Panc1 (cell line): Measurements from ENCODE around the gene TOR1A.

Experiments used
- TCF7L2 ChIP-seq: IDR thresholded peaks from 2 replicates; pipeline ENCODE4 v1.6.1; 2011; ENCODE audit warnings: mild to moderate bottlenecking, low read depth, low read length, inconsistent platforms
- TF ChIP-seq, protein P1 (sequence below): fragments of 450-650 bp; IDR thresholded peaks from 2 replicates; pipeline ENCODE4 v1.5.1; 2017; ENCODE audit warnings: mild to moderate bottlenecking

DNA sequence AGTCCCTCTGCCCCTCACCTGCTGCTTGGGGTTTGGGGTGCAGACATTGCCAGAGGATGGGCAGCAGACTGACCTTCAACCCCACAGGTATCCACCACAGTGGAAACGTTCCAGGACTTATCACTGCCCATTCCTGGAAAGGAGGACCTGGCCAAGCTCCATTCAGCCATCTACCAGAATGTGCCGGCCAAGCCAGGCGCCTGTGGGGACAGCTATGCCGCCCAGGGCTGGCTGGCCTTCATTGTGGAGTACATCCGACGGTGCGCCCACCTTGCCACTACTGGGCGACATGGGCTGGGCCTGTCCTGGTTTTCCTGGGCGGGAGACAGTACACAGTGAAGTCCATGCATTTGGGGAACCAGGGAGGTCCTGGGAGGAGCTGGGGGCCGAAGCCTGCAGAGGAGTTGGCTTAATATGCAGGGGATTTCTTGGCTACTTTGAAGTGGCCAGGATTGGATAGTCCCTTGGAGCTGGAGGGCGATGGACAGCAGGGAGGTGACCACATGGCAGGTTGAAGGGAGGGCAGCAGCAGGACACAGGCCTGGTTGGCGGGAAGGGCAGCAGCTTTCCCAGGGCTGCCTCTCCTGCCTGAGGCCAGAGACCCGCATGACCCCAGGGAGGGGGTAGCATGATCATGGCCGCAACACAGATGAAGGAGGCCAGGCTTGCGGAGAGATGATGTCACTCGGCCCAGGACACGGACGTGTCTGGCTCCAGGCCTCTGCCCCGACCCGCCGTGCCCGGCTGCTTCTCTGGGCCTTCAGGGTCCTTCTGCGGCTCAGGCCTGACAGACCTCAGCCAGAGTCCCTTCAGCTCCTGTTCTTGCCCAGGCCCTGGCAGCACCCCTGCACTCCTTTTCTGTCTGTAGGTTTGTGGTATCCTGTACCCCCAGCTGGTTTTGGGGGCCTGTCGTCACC is 45.9 kb upstream of the TOR1A start:
- TF ChIP-seq, protein P1, sequence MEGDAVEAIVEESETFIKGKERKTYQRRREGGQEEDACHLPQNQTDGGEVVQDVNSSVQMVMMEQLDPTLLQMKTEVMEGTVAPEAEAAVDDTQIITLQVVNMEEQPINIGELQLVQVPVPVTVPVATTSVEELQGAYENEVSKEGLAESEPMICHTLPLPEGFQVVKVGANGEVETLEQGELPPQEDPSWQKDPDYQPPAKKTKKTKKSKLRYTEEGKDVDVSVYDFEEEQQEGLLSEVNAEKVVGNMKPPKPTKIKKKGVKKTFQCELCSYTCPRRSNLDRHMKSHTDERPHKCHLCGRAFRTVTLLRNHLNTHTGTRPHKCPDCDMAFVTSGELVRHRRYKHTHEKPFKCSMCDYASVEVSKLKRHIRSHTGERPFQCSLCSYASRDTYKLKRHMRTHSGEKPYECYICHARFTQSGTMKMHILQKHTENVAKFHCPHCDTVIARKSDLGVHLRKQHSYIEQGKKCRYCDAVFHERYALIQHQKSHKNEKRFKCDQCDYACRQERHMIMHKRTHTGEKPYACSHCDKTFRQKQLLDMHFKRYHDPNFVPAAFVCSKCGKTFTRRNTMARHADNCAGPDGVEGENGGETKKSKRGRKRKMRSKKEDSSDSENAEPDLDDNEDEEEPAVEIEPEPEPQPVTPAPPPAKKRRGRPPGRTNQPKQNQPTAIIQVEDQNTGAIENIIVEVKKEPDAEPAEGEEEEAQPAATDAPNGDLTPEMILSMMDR: no peak
- no peak for TF ChIP-seq TCF7L2
